LHCN-M2 (cell line): ENCODE measurements around the gene ATP6V1G1. TPM values are rescaled to one million over a fixed set of nuclear protein-coding genes. Genes with fewer than 3 reads are reported as not detected.
A peak's percentile ranks its signal among the peaks of the same experiment; 100 is the strongest.

Experiments
- DNase-seq: peaks from one replicate; pipeline ENCODE4 v3.0.0-alpha.2; 2012; ENCODE audit warnings: low read depth
- total RNA-seq: library from RNA; depleted of rRNA; stranded (reverse); fragments of >200 nt; gene quantifications from 2 replicates; pipeline ENCODE4 v1.2.3, GENCODE V29; 2014

ATP6V1G1 gene
- total RNA-seq, 1 experiment from 2014 or later = 126 TPM

DNA sequence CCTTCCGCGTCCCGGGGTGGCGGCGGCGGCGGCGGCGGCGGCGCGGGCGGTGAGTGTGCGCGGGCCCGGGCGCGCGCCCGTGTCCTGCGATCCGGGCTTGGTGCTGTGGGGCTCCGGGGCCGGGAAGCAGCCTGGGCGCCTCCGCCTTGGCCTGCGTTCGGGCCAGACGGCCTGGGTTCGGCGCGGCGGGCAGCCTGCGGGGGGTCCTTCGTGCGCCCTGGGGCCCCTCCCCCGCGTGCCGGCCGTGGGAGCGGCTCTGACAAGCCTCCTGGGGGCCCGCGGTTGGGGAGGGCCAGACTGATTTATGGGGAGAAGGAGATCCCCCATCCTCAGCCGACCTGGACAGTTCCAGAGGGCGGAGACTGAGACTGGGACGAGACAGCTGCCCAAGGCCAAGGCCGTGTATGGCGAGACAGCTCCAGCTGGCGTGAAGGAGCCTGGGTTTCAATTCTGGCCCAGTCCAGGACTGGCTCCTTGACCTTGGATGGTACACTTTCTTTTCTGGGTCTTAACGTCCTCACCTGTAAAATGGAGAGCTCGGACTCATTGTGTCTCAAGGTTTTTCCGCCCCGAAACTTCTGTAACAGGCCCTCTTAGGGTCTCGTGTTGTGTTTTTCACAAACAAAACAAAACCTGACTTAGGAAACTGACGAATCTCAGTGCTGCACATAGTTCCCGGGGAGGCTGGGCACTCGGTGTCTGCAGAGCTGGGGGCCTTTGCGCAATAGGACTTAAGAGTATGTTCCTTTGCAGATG is 24.1 kb downstream of the ATP6V1G1 start:
- peak; percentile 72 for DNase-seq

- DNase-seq = no peak
Observed at GRCh38 chr9:114612272-114612923, 24.8 kb downstream of the ATP6V1G1 start.

DNA sequence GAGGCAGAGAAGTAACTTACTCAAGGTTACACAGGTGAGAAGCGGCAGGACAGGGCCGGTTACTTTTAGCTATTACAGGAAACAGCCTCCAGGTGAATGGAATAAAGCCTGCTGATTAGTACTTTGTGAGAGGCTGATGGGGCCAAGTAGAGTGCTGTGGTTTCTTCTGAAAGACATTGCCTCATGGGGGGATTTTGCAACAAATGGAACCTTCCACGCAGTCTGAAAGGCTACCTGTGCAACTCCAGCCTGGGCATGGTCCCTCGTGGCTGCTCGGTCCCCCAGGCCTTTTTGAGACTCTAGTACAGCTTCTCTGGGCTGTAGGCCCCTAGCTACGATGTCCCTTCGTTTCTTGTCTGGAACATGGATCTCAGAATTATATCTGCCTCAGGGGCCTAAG is 25.5 kb downstream of the ATP6V1G1 start:
- no peak for DNase-seq

DNA sequence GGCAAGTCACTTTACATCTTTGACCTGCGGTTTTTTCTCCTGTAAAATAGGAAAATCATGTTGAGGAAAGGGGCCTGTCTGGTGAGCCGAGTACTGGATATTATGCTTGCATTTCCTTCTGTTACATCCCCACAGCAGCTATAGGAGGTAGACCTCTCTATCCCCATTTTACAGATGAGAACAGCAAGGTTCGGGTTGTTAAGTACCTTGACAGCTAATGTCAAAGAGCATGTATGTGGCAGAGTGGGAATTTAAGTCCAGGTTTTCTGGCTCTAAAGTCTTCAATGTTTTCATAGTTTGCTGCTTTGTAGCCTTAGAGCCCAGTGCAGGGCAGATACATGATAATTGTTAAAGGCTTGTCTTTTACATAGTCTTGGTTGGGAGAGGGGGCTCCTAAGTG is 26.4 kb downstream of the ATP6V1G1 start:
- no peak for DNase-seq

GRCh38 chr9:114614373-114614772 is 26.8 kb downstream of the ATP6V1G1 start:
- DNase-seq = no peak

- DNase-seq = no peak
Observed at GRCh38 chr9:114616684-114617520, 29.3 kb downstream of the ATP6V1G1 start.

GRCh38 chr9:114619191-114619761 is 31.7 kb downstream of the ATP6V1G1 start:
- DNase-seq = no peak

DNA sequence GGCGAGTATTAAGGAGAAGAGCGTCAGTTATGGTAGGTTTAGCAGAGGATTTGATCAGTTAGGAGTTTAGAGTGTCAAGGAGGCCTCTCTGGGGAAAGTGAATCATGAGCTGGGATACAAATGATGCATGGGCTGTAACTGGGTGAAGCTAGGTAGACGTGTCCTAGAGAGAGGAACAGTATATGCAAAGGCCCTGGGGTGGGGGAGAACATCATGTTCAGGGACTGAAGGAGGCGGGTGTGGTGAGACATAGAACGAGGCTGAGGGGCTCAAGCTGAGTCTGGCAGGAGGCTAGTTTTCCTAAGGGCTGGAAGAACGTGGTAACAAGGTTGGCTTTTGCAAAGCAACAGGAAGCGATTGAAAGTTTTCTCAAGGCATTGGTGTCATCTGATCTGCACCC is 34.0 kb downstream of the ATP6V1G1 start:
- no peak for DNase-seq

DNA sequence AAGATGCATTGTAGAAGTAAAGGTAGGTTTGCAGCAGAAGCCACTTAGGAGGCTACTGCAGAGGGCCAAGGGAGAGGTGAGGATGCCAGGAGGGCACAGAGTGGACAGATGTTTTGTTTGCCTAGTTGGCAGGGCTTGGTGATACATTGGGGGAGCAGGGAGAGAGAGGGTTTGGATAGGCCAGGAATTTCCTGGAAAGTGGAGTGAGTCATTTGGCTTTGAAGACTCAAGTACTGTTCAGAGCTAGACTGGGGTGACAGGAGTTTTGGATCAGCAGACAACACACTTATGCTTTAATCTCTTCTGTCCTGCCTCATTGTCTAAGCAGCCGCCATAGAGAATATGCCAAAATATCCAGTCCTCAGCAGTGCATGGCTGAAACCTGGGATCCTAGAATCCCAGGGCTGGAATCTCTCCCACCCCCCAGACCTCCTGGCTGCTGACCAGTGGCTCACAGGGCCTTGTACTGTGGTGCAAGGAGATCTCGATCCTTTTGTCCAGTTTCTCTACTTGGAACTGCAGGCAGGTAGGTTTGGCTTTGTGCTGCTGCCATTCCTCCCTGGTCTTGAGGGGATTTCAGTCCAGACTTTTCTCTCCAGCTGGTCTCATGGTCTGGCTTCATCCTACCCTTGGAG is 34.5 kb downstream of the ATP6V1G1 start:
- peak; percentile 84 for DNase-seq

DNA sequence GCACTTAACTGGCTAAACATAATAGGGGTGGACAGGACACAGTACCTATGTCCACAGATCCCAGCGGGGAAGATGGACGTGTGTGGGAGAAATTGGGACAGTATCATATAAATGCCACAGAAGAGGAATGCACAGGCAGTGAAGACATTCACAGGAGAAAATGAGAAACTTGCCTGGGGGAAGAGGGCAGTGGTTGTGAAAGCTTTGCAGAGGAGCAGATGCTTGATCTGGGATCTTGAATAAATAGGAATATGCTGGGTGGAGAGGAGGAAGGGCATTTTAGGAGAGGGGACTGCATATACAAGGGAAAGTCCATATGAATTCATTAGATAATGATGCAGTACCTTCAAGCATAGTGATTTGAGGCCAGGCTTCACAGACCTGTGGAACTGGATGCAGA is 37.1 kb downstream of the ATP6V1G1 start:
- DNase-seq = no peak

GRCh38 chr9:114626415-114627020 is 38.9 kb downstream of the ATP6V1G1 start:
- DNase-seq = no peak

DNA sequence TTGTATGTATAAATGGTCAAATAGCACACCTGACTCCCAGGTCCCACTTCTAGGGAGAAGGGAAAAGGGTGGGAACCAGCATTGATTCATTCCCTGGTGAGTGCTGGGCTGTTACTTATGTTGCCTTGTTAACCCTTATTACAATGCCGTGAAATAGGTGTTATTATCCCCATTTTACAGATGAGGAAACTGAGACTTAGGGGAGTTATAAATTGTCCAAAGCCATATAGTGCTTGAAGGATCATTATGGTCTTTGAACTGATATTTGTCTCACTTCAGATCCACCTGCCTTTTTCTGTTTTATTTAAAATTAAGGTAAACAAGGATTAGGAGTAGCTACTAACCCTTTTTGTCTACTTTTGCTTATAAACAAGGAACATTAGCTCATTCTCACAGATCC is 40.0 kb downstream of the ATP6V1G1 start:
- DNase-seq = no peak

- DNase-seq = no peak
Observed at GRCh38 chr9:114629563-114630090, 42.1 kb downstream of the ATP6V1G1 start.

GRCh38 chr9:114631166-114631565 is 43.6 kb downstream of the ATP6V1G1 start:
- no peak for DNase-seq

DNA sequence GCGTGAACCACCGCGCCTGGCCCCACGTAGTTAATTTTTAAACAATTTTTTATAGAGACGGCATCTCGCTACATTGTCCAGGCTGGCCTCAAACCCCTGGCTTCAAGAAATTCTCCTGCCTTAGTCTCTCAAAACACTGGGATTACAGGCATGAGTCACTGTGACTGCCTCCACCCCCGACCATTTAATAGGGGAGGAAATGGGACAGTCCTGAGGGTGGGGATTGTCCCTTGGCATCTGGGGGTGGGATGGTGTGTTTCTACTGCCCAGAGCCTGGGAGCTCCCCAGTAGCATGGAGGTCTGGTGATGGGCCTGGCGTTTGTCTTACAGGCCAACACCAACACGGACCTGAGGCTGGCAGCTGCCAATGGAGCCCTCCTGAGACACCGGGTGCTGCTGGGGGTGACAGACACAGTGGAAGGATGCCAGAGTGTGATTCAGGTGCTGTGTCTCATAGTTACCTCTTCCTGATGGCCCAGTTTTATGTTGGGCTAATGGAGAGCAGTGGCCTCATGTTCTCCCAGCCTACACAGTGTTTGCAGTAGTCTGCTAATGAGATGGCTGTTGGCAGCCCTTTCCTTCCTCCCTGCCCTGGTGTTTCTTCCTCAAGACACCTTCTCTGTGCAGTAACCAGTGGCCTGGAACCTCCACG is 46.0 kb downstream of the ATP6V1G1 start:
- DNase-seq = no peak

- no peak for DNase-seq
Observed at GRCh38 chr9:114634387-114634786, 46.8 kb downstream of the ATP6V1G1 start.

DNA sequence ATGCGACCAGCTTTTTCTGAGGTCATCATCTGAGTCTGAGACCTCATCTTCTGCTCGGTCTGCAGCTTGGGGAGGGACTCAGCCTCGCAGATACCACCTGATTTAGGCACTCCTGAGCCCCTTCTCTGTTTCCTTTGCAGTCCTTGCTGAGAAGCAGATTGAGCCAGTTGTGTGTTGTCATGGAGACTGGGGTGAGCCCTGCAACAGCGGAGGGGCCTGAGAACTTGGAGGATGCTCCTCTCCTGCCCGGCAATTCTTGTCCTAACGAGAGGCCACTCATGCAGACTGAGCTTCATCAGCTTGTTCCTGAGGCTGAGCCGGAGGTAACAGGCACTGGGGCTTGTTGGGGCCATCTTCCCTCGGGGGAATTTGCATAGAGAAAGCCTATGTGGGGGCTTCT is 50.8 kb downstream of the ATP6V1G1 start:
- DNase-seq = no peak

- DNase-seq = no peak
Observed at GRCh38 chr9:114641967-114642366, 54.4 kb downstream of the ATP6V1G1 start.

DNA sequence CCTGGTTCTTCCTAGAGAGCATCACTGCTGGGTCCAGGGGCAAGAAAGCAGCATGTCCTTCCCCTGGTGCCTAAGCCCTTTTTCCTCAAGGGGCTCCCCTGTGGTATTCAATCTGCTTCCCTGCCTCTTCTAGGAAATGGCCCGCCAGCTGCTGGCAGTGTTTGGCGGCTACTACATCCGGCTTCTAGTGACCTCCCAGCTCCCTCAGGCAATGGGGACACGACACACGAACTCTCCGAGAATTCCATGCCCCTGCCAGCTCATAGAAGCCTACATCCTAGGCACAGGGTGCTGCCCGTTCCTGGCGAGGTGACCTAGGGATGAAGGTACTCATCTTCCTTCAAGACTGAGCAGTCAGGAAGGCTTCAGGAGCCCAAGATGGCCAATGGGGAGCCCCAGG is 55.4 kb downstream of the ATP6V1G1 start:
- DNase-seq = no peak

GRCh38 chr9:114643896-114644295 is 56.3 kb downstream of the ATP6V1G1 start:
- DNase-seq = no peak
